ENCODE data around the gene FADS6. TPM values are rescaled to one million over a fixed set of nuclear protein-coding genes. Genes with fewer than 3 reads are reported as not detected.

Gene FADS6, protein sequence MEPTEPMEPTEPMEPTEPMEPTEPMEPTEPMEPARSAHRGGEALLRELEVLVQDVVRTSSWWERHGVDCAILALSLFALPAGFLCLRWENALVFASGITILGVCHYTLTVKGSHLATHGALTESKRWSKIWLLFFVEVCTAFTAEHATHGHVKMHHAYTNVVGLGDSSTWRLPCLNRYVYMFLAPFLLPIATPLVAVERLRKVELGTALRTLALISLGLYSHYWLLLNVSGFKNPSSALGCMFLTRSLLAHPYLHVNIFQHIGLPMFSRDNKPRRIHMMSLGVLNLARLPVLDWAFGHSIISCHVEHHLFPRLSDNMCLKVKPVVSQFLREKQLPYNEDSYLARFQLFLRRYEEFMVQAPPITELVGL
- total RNA-seq (2014; rRNA removed; shearing (Covaris generic); ENCODE audit: low replicate concordance) = not detected in 2 replicates

DNA sequence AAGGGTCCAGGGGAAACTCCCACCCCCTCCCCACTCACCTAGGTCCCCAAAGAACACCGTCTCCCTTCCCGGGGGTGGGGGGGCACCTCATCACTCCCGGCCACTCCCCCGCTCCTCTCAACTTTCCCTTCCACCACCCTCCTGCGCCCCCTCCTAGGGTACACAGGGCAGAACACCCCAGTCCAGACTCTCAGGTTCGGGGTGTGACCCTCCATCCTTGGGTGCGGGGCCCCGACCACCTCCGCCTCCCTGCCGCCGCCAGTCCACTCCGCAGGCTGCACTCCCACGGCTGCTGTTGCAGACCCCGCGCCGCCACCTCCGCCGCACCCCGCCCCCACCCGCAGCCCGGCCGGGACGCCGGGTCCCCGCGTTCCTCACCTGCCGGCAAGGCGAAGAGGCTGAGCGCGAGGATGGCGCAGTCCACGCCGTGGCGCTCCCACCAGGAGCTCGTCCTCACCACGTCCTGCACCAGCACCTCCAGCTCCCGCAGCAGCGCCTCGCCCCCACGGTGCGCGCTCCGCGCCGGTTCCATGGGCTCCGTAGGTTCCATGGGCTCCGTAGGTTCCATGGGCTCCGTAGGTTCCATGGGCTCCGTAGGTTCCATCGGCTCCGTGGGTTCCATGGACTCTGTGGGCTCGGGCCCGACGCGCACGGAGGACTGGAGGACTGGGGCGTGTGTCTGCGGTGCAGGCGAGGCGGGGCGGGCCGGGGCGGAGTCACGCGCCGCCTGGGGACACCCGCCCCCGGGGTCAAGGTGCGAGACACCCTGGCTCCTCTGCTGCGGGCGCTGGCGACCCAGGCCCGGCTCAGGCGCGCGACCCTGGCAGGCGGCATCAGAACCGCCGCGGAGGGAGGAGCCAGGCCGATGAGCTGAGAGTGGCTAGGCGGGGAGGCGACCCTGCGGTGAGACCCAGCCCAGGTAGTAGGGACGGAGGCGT lies at the start of gene FADS6:
Gene FADS6 (minus strand): TSS at position 660 of the 938 bp plus-strand sequence. CDS start 38 bp downstream, at position 622.
- Histone ChIP-seq H2AFZ (ENCODE audit: low read length) (no peak within 1 kb of the TSS), H3K4me1 (ENCODE audit: low read length) (no peaks in the 10 kb centered on the region), H3K27ac (ENCODE audit: low read length) (no peak within 1 kb of the TSS), H3K4me3 (ENCODE audit: low read length) (no peak within 1 kb of the TSS), H3K9me2 (replicated peaks; ENCODE audit: insufficient read depth, low read length) (no peaks in the 10 kb centered on the region), H3K4me2 (ENCODE audit: low read depth, low read length, poor library complexity, severe bottlenecking) (no peak within 1 kb of the TSS), H3K9ac (ENCODE audit: low read length) (no peak within 1 kb of the TSS), H3K79me2 (ENCODE audit: low read length) (no peaks in the 10 kb centered on the region), H4K20me1 (ENCODE audit: insufficient read depth, low read depth, low read length) (no peaks in the 10 kb centered on the region), H3K27me3 (ENCODE audit: low read length) (no peaks in the 10 kb centered on the region), H3K9me3 (ENCODE audit: low read length) (no peaks in the 10 kb centered on the region), H3K36me3 (ENCODE audit: insufficient read depth, low read length) (no peaks in the 10 kb centered on the region)
- no peak for DNase-seq

DNA sequence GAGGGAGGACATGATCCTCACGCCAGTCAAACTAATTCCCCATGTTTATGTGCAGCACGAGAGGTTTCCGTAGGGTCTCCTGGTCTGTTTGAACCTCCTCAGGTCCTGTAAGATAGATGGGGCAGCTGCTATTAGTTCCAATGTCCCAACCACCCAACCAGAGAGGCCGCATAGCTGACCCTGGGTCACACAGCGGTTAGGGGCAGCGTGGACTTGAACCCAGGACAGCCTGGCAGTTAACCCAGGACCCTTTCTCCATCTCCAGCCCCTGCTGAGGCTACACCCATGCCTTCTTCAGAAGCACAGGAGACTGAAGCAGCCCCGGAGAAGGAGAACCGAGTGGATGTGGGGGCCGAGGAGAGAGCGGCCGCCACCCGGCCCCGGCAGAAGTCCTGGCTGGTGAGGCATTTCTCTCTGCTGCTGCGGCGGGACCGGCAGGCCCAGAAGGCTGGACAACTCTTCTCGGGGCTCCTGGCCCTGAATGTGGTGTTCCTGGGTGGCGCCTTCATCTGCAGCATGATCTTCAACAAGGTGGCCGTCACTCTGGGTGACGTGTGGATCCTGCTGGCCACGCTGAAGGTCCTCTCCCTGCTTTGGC lies 47.8 kb upstream of the FADS6 start:
- no peak for DNase-seq
- Histone ChIP-seq H3K4me3 (ENCODE audit: low read length) (no peak overlapping the region), H3K9me2 (replicated peaks; ENCODE audit: insufficient read depth, low read length) (no peaks in the 10 kb centered on the region), H3K36me3 (ENCODE audit: insufficient read depth, low read length) (no peaks in the 10 kb centered on the region), H3K4me1 (ENCODE audit: low read length) (no peaks in the 10 kb centered on the region), H3K27me3 (ENCODE audit: low read length) (no peaks in the 10 kb centered on the region), H3K4me2 (ENCODE audit: low read depth, low read length, poor library complexity, severe bottlenecking) (no peak overlapping the region), H4K20me1 (ENCODE audit: insufficient read depth, low read depth, low read length) (no peaks in the 10 kb centered on the region), H3K9me3 (ENCODE audit: low read length) (no peaks in the 10 kb centered on the region), H3K9ac (ENCODE audit: low read length) (no peak overlapping the region), H3K27ac (ENCODE audit: low read length) (no peak overlapping the region), H2AFZ (ENCODE audit: low read length) (no peak overlapping the region), H3K79me2 (ENCODE audit: low read length) (no peaks in the 10 kb centered on the region)

DNA sequence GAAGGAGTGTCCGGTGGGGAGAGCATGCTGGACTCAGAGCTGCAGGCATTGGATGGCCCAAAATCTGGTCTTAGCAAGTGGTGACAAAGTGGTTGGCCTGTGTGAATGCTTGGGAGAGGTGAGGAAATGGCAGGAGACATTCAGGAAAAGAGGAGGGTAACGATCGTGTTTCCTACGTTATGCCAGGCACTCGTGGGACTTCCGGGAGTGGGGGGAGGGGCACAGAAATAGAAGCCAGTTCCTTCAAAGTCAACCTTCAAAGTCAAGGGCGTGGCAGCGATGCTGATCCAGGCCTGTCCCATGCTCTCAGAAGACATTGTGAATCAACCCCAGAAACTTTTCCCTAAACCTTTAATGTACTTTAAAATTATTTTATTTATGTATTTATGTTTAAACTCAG lies 46.1 kb upstream of the FADS6 start:
- H3K4me1 ChIP-seq (ENCODE audit: low read length) = no peaks in the 10 kb centered on the region
- no peak overlapping the region for H3K9ac ChIP-seq (ENCODE audit: low read length)
- H3K36me3 ChIP-seq (ENCODE audit: insufficient read depth, low read length) = no peaks in the 10 kb centered on the region
- no peak overlapping the region for H3K4me3 ChIP-seq (ENCODE audit: low read length)
- H4K20me1 ChIP-seq (ENCODE audit: insufficient read depth, low read depth, low read length) = no peaks in the 10 kb centered on the region
- no peak overlapping the region for H3K4me2 ChIP-seq (ENCODE audit: low read depth, low read length, poor library complexity, severe bottlenecking)
- no peaks in the 10 kb centered on the region for H3K27me3 ChIP-seq (ENCODE audit: low read length)
- no peaks in the 10 kb centered on the region for H3K79me2 ChIP-seq (ENCODE audit: low read length)
- H3K9me2 ChIP-seq (replicated peaks; ENCODE audit: insufficient read depth, low read length) = no peaks in the 10 kb centered on the region
- no peak overlapping the region for H2AFZ ChIP-seq (ENCODE audit: low read length)
- no peaks in the 10 kb centered on the region for H3K9me3 ChIP-seq (ENCODE audit: low read length)
- DNase-seq = no peak
- no peak overlapping the region for H3K27ac ChIP-seq (ENCODE audit: low read length)

DNA sequence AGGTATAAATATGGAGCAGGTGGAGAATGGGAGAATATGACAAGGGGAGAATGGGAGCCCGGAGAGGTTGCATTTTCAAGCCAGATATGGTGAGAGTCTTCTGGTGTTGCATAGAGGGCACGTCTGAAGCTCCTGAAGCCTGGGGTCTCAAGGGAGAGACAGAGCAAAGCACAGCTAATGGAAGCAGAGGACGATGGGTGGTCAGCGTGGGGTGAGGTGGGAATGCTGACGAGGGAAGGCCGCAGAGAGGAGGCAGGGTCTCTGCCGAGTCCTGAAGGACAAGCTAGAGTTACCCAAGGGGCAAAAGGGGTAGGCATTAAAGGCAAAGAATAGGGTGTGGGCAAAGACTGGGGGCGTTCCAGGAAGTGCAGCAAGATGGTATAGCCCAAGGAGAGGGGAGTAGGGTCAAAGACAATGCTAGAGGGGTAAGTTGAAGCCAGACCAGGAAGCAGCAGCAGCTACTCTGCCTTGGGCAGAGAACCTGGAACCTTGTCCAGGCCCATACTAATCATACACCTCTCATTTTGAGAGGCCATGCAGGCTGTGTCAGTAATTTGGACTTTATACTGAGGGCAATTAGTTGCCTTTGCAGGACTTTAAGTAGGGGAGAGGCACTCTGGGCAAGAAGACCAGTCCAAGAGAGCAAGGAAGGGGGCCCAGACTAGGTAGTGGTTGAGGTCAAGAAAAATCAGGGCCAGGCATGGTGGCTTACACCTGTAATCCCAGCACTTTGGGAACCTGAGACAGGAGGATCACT lies 44.9 kb upstream of the FADS6 start:
- H3K9ac ChIP-seq (ENCODE audit: low read length) = no peak overlapping the region
- no peak overlapping the region for H3K27ac ChIP-seq (ENCODE audit: low read length)
- no peak for DNase-seq
- no peak overlapping the region for H2AFZ ChIP-seq (ENCODE audit: low read length)
- H3K79me2 ChIP-seq (ENCODE audit: low read length) = no peaks in the 10 kb centered on the region
- no peaks in the 10 kb centered on the region for H3K27me3 ChIP-seq (ENCODE audit: low read length)
- no peaks in the 10 kb centered on the region for H4K20me1 ChIP-seq (ENCODE audit: insufficient read depth, low read depth, low read length)
- H3K9me3 ChIP-seq (ENCODE audit: low read length) = no peaks in the 10 kb centered on the region
- H3K4me3 ChIP-seq (ENCODE audit: low read length) = no peak overlapping the region
- no peak overlapping the region for H3K4me2 ChIP-seq (ENCODE audit: low read depth, low read length, poor library complexity, severe bottlenecking)
- H3K36me3 ChIP-seq (ENCODE audit: insufficient read depth, low read length) = no peaks in the 10 kb centered on the region
- H3K9me2 ChIP-seq (replicated peaks; ENCODE audit: insufficient read depth, low read length) = no peaks in the 10 kb centered on the region
- no peaks in the 10 kb centered on the region for H3K4me1 ChIP-seq (ENCODE audit: low read length)

DNA sequence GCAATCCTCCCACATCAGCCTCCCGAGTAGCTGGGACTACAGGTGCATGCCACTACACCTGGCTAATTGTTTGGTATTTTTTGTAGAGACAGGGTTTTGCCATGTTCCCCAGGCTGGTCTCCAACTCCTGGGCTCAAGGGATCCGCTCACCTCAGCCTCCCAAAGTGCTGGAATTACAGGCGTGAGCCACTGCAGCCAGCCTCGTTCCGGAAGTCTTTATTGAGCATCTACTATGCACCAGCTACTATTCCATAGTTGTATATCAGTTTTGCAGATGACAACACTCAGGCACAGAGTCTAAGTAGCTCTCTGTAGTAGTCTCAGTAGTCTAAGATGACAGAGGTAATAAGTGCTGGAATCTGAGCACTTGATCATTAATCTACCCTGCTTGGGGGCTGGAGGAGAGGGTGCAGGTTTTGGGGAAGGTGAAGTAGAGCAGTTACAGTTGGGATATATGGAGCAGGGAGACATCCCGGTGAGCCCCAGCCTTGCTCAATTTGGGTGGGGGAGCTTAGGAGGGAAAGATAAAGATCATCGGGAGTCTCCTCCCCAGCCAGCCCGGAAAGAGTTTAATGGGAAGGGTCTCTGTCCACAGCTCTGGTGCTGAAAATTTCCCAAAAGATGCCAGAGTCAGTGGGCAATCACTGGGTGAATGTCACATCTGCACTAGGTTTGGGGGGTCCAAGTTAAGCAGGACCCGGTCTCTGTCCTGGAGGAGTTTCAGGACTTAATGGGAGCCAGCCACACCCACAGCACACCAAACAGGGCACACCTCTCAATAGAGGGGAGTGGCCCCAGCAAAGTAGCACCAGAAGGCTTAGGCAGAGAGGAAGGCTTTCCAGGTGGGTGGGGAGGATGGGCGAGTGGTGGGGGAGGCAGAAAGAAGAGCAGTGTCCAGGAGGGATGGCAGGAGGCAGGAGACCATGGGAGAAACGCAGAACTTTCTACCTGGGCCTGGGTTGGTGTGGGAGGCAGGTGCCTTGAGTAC lies 43.9 kb upstream of the FADS6 start:
- no peak overlapping the region for H3K9ac ChIP-seq (ENCODE audit: low read length)
- no peaks in the 10 kb centered on the region for H3K9me3 ChIP-seq (ENCODE audit: low read length)
- no peak overlapping the region for H3K4me2 ChIP-seq (ENCODE audit: low read depth, low read length, poor library complexity, severe bottlenecking)
- no peaks in the 10 kb centered on the region for H3K4me1 ChIP-seq (ENCODE audit: low read length)
- no peak overlapping the region for H3K4me3 ChIP-seq (ENCODE audit: low read length)
- no peak for DNase-seq
- H4K20me1 ChIP-seq (ENCODE audit: insufficient read depth, low read depth, low read length) = no peaks in the 10 kb centered on the region
- no peaks in the 10 kb centered on the region for H3K79me2 ChIP-seq (ENCODE audit: low read length)
- H3K9me2 ChIP-seq (replicated peaks; ENCODE audit: insufficient read depth, low read length) = no peaks in the 10 kb centered on the region
- H3K36me3 ChIP-seq (ENCODE audit: insufficient read depth, low read length) = no peaks in the 10 kb centered on the region
- no peak overlapping the region for H2AFZ ChIP-seq (ENCODE audit: low read length)
- no peaks in the 10 kb centered on the region for H3K27me3 ChIP-seq (ENCODE audit: low read length)
- no peak overlapping the region for H3K27ac ChIP-seq (ENCODE audit: low read length)

DNA sequence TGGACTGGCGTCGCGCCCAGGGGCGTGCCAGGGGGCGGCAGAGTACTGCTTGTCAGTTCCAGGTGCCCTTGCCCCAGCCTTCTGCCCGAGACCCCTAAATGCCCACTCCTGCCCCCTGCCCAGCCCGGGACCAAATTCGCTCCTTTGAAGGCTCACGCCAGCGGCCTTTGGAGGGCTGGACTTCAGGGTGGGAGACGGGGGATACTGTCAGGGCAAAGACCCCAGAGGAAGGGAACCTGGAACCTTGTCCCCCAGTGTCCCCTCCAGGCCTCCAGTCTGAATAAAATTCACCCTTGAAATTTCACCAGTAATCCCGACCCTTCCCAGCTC lies 43.0 kb upstream of the FADS6 start:
- H3K36me3 ChIP-seq (ENCODE audit: insufficient read depth, low read length) = no peaks in the 10 kb centered on the region
- no peaks in the 10 kb centered on the region for H3K27me3 ChIP-seq (ENCODE audit: low read length)
- no peaks in the 10 kb centered on the region for H3K4me1 ChIP-seq (ENCODE audit: low read length)
- no peak overlapping the region for H3K27ac ChIP-seq (ENCODE audit: low read length)
- H3K9me2 ChIP-seq (replicated peaks; ENCODE audit: insufficient read depth, low read length) = no peaks in the 10 kb centered on the region
- no peak overlapping the region for H2AFZ ChIP-seq (ENCODE audit: low read length)
- H3K9ac ChIP-seq (ENCODE audit: low read length) = no peak overlapping the region
- no peak for DNase-seq
- no peaks in the 10 kb centered on the region for H4K20me1 ChIP-seq (ENCODE audit: insufficient read depth, low read depth, low read length)
- H3K9me3 ChIP-seq (ENCODE audit: low read length) = no peaks in the 10 kb centered on the region
- no peak overlapping the region for H3K4me2 ChIP-seq (ENCODE audit: low read depth, low read length, poor library complexity, severe bottlenecking)
- H3K4me3 ChIP-seq (ENCODE audit: low read length) = no peak overlapping the region
- H3K79me2 ChIP-seq (ENCODE audit: low read length) = no peaks in the 10 kb centered on the region

Data from Karpas-422 (cell line).